HG02973 (cell line): Measurements from ENCODE around the gene PRAMEF18.
"Not testable (repeated sequence)": the region's sequence is repeated elsewhere in the genome, so short reads cannot be mapped to it uniquely, and the experiment has no call there.

Source experiments
- ATAC-seq: cut with Tn5 transposase; IDR thresholded peaks from one replicate; pipeline ENCODE4 v1.9.1; 2021; ENCODE audit warnings: moderate library complexity; ENCODE audit not compliant: unreplicated experiment

The PRAMEF18 gene

DNA sequence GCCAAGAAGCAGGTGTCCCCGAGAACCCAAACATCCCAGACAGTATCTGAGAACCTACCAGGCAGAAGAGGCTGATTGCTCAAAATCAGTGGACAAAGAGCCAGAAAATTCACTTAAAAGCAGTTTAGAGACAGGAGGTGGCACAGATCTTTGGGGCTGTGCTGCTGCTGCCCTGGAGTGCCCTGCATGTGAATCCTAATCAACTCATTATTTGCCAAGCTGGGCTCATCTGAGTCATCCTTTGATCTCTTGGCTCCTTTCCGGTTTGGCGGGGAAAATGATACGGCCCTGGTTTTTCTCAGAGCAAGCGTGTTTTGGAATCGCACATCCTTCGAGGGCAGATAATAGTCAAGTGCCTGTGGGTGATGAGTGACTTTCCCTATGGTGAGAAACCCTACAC lies 9.3 kb downstream of the PRAMEF18 start:
- ATAC-seq: not testable (repeated sequence)

DNA sequence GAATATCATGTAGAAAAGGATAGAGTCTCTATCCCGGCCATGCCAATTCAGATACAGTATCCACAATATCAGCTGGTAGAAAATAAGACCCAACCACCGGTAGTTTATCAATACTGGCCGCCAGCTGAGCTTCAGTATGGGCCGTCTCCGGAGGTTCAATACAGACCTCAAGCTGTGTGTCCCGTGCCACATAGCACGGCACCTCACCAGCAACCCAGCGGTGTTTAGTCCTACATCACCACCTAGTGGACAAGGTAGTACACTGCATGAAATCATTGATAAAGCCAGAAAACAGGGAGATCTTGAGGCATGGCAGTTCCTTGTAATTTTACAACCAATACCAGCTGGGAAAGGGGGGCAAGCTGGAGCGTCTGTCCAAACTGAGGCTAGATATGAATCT lies 17.2 kb downstream of the PRAMEF18 start:
- ATAC-seq: not testable (repeated sequence)

DNA sequence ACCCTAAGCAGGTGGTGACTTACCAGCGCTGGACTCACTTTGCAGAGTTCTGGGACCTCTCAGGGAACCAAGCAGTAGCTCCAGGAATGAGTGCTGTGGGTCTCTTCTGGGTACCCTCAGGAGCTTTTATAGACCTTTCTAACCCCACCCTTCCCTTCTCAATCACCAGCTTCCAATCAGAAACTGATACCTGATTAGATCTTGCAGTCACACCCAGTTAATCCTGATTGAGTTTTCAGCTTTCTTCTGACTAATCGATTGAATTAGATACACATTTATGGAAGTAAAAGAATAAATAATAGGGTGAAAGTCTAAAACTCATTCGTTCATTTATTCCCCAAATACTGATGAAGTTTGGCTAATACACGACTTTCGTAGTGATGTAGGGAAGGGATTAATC lies 24.6 kb downstream of the PRAMEF18 start, which contains the start of gene PRAMEF13:
TSS of gene PRAMEF13 (minus strand) at position 101 of the 400 bp plus-strand sequence. CDS start 1,820 bp downstream, outside the sequence.
- ATAC-seq: not testable (repeated sequence)
